Immature natural killer cell (primary cell): ENCODE results near the gene SNRPA1. TPM values are rescaled to one million over a fixed set of nuclear protein-coding genes. Genes with fewer than 3 reads are reported as not detected.

Experiments
- DNase-seq, 3 donors: peaks; one replicate each; pipeline ENCODE4 v3.0.0; 2022; ENCODE audit warnings: mixed read lengths in 1 of 3
- H3K27ac Mint-ChIP-seq, 6 donors: one replicate each; pipeline ENCODE4 v1.8.0; 2020; ENCODE audit warnings: mixed read lengths in 6 of 6, mild to moderate bottlenecking in 5 of 6, inconsistent platforms in 4 of 6, moderate library complexity in 3 of 6
- H3K27me3 Mint-ChIP-seq, 3 donors: one replicate each; pipeline ENCODE4 v1.8.0; 2020 to 2021; ENCODE audit warnings: low read depth in 3 of 3, mild to moderate bottlenecking in 3 of 3, mixed read lengths in 3 of 3, moderate library complexity in 3 of 3, inconsistent platforms in 1 of 3
- H3K36me3 Mint-ChIP-seq, 3 donors: one replicate each; pipeline ENCODE4 v1.8.0; 2020; ENCODE audit warnings: mixed read lengths in 3 of 3, inconsistent platforms in 2 of 3, mild to moderate bottlenecking in 2 of 3
- H3K4me1 Mint-ChIP-seq, 2 donors: one replicate each; pipeline ENCODE4 v1.8.0; 2020; ENCODE audit warnings: inconsistent platforms in 2 of 2, mild to moderate bottlenecking in 2 of 2, mixed read lengths in 2 of 2, moderate library complexity in 1 of 2
- H3K4me3 Mint-ChIP-seq, 5 donors: one replicate each; pipeline ENCODE4 v1.8.0; 2020; ENCODE audit warnings: mild to moderate bottlenecking in 5 of 5, mixed read lengths in 5 of 5, inconsistent platforms in 3 of 5, moderate library complexity in 3 of 5
- H3K9me3 Mint-ChIP-seq, 6 donors: one replicate each; pipeline ENCODE4 v1.8.0; 2020; ENCODE audit warnings: mild to moderate bottlenecking in 6 of 6, mixed read lengths in 6 of 6, inconsistent platforms in 4 of 6, moderate library complexity in 3 of 6
- polyA plus RNA-seq, 3 donors: library from polyadenylated mRNA; unstranded; fragments of 300-500 nt; fragmentation: Illumina TruSeq; gene quantifications; one replicate each; pipeline ENCODE4 v1.2.3, GENCODE V29; 2021

SNRPA1 gene
- polyA plus RNA-seq, 3 donors from 2014 or later, result 38.6 to 65.0 (median 53.4) TPM

GRCh38 chr15:101325263-101326025, 30.4 kb upstream of the SNRPA1 start:
- H3K9me3 Mint-ChIP-seq, result peaks cover 0 to 2% (median 0%) of the 10 kb centered on the region in 6 donors
- peaks cover 0 to 5% (median 4%) of the 10 kb centered on the region in 3 donors for H3K36me3 Mint-ChIP-seq
- H3K4me1 Mint-ChIP-seq, result peaks cover 10 to 13% of the 10 kb centered on the region in 2 donors
- H3K4me3 Mint-ChIP-seq, result no peak overlapping the region
- peaks cover 0 to 4% (median 0%) of the 10 kb centered on the region in 3 donors for H3K27me3 Mint-ChIP-seq
- DNase-seq, result no peak
- H3K27ac Mint-ChIP-seq, result no peak overlapping the region

GRCh38 chr15:101324524-101325177, 29.6 kb upstream of the SNRPA1 start:
- DNase-seq, result no peak
- Mint-ChIP-seq H3K36me3 (peaks cover 0 to 4% (median 0%) of the 10 kb centered on the region in 3 donors), H3K4me3 (no peak overlapping the region), H3K4me1 (peaks cover 16 to 21% of the 10 kb centered on the region in 2 donors), H3K9me3 (peaks cover 0 to 2% (median 0%) of the 10 kb centered on the region in 6 donors), H3K27me3 (peaks cover 0 to 5% (median 0%) of the 10 kb centered on the region in 3 donors), H3K27ac (peak overlapping the region in 2 of 6 donors; percentile 26 to 46)

DNA sequence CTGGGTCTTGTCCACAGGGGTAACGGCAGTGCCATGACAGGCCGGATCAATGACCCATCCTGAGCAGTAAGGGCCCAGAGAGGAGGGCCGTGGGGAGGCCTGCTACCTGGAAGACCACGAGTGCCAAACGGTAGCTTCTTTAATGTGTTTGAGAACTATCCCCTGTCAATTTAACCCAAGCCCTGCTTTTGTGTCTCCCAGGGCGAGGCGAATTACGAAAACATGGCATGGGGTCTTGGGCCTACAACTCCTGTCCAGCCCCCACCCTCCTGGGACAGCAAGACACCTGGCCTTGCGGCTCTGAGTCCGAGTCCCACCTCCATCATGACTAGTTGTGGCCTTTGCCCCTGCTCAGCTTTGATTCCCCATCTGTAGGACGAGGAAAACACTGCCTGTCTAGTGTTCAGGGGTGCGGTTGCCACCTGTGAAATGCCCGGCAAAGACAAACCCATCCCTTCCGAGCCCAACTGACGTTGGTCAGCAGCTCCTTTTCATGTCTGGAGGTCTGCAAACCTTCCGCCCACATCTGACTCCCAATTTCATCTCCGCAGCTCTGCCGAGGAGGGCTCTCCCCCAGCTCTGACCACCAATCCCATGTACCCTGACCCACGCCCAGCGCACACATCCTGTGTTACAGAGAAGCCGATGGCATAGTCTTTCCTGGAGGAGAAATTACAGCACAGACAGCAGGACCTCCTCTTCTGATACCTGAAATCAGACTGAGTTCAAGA, 28.9 kb upstream of the SNRPA1 start:
- H3K4me1 Mint-ChIP-seq, result peaks cover 22 to 28% of the 10 kb centered on the region in 2 donors
- peaks cover 0 to 2% (median 0%) of the 10 kb centered on the region in 6 donors for H3K9me3 Mint-ChIP-seq
- peaks cover 0 to 6% (median 0%) of the 10 kb centered on the region in 3 donors for H3K27me3 Mint-ChIP-seq
- H3K36me3 Mint-ChIP-seq, result peaks cover 0 to 4% (median 0%) of the 10 kb centered on the region in 3 donors
- no peak for DNase-seq
- peak overlapping the region in 3 of 6 donors; percentile 46 to 61 (median 53) for H3K27ac Mint-ChIP-seq
- no peak overlapping the region for H3K4me3 Mint-ChIP-seq

DNA sequence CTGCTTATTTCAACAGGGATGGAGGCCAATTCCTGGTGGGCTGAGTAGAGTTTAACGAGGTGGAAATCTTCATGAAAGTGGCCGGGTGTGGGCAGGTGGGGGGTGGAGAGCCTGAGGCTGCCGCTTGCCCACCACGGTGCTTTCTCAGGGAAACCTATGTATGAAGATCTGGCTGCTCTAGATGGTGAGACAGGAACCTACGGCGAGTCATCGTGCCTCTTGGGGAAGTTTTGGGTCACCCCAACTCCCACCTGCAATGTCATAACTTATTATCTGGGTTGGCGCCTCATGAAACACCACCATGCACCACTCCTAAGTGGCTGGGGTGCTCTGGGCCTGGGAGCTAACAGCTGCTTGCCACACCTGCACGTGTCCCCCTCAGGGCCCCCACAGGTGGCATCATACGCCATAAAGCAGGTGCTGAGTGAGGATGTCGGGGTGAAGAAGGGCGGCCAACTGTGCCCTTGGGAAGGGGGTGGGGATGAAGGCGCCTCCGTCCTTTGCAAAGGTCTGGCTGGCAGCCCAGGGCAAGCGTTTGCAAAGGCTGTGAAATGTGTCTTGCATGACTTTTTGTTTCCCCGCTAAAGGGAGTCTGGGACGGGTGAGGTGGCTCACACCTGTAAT, 27.9 kb upstream of the SNRPA1 start:
- Mint-ChIP-seq H3K27ac (peak overlapping the region in 1 of 6 donors; percentile 58), H3K36me3 (peaks cover 0 to 4% (median 0%) of the 10 kb centered on the region in 3 donors), H3K4me3 (no peak overlapping the region), H3K27me3 (peaks cover 0 to 7% (median 0%) of the 10 kb centered on the region in 3 donors), H3K9me3 (peaks cover 0 to 1% (median 0%) of the 10 kb centered on the region in 6 donors), H3K4me1 (peaks cover 24 to 29% of the 10 kb centered on the region in 2 donors)
- no peak for DNase-seq

DNA sequence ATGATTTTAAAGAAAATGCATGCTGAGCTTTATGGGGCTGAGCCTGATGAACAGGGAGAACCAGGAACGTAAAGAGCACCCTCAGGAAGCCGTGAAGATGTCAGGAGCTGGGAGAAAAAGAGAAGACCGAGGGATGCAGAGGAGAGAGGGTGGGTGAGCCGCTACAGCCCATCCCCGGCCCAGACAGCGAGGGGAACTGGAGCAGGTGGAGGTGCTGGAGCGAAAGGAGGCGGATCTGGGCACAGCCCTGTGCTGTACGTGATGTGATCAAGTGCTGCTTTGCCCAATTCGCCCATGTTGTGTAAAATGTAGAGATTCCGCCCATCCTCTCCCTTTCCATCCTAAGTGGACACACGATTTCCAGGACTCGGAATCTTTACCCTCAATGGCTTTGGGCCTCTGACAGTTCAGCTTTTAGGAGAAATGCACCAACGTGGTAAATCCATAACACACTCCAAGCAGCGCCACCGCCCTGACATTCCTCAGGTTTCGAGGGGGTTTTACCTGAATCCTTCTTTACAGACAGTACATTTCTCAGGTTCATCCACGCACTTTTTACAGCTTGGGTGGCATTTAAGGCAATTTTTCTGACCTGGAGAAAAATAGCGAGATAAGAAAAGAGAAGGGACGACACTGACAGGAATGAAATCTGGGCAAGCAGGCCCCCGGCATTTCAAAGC, 27.1 kb upstream of the SNRPA1 start:
- Mint-ChIP-seq H3K4me3 (no peak overlapping the region), H3K36me3 (peaks cover 0 to 4% (median 0%) of the 10 kb centered on the region in 3 donors), H3K4me1 (peaks cover 24 to 29% of the 10 kb centered on the region in 2 donors), H3K9me3 (no peaks in the 10 kb centered on the region), H3K27ac (peak overlapping the region in 3 of 6 donors; percentile 89 to 98 (median 93)), H3K27me3 (peaks cover 0 to 6% (median 2%) of the 10 kb centered on the region in 3 donors)
- DNase-seq, result no peak

DNA sequence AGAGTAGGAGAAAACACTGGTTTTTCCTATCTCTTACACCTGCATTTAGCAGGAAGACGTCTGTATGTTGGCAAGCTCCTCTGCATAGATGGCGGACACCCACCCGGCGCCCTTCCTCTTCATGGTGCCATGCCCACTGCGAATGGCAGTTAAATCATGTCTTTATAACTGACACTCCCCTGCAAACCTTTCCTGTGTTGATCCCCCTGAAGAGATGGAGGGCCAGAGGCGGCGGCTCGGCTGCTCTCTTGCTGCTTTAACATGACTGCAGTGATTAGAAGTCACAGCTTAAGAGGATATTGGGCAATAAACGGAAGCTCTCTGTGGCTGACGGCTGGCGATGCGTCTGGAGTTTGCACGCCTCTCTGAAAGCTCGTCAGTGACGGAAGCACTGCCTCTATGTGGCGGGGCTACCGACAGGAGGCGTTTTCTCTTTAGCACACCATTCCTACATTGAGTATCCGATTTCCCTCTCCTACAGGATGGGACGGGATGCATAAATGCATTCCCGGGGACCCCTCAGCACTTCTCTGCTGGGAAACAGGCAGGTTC, 25.5 kb upstream of the SNRPA1 start:
- peaks cover 0 to 6% (median 2%) of the 10 kb centered on the region in 3 donors for H3K27me3 Mint-ChIP-seq
- peak overlapping the region; percentile 89 to 98 (median 94) for H3K27ac Mint-ChIP-seq

GRCh38 chr15:101318839-101319238, 23.8 kb upstream of the SNRPA1 start:
- no peak for DNase-seq
- Mint-ChIP-seq H3K9me3 (no peaks in the 10 kb centered on the region), H3K36me3 (no peaks in the 10 kb centered on the region), H3K27me3 (peaks cover 0 to 6% (median 2%) of the 10 kb centered on the region in 3 donors), H3K27ac (peak overlapping the region in 4 of 6 donors; percentile 14 to 89 (median 66)), H3K4me3 (no peak overlapping the region), H3K4me1 (peaks cover 24 to 29% of the 10 kb centered on the region in 2 donors)

More for the DNA sequence above, 25.5 kb upstream of the SNRPA1 start:
- no peaks in the 10 kb centered on the region for H3K36me3 Mint-ChIP-seq
- H3K9me3 Mint-ChIP-seq, result no peaks in the 10 kb centered on the region
- peak; percentile 78 to 82 (median 81) for DNase-seq
- H3K4me3 Mint-ChIP-seq, result peak overlapping the region; percentile 81 to 97 (median 86)
- peaks cover 24 to 29% of the 10 kb centered on the region in 2 donors for H3K4me1 Mint-ChIP-seq

- Mint-ChIP-seq H3K9me3 (no peaks in the 10 kb centered on the region), H3K27ac (peak overlapping the region in 3 of 6 donors; percentile 46 to 89 (median 87)), H3K27me3 (peaks cover 2 to 6% (median 2%) of the 10 kb centered on the region in 3 donors)
Observed at GRCh38 chr15:101318147-101318819, 23.2 kb upstream of the SNRPA1 start.

DNA sequence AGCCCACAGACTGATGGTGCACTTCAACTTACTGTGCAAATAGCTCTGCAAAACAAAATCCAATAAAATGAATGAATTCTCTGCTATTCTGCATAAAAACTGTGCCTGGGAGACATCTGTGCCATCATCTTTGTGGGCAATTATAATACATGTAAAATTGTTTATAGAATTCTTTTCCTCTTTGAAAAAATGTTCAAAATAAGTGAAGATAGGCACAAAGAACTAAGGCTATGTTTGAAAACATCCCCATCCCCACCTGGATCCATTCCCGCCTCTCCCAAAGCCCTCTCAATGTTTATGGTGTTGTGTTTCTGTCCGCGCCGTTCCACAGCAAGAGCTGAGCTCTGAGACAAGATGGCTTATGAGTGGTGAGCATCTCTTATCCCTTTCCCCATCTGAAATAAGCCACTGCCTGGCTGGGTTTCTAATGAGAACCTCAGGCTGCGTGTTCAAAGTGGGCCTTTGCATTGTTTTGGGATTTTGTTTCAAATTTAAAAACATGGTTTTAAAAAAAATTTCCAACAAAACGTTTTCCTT, 22.4 kb upstream of the SNRPA1 start:
- no peak for DNase-seq

More at GRCh38 chr15:101318147-101318819, 23.2 kb upstream of the SNRPA1 start:
- Mint-ChIP-seq H3K36me3 (no peaks in the 10 kb centered on the region), H3K4me3 (no peak overlapping the region), H3K4me1 (peaks cover 24 to 29% of the 10 kb centered on the region in 2 donors)
- DNase-seq, result no peak

DNA sequence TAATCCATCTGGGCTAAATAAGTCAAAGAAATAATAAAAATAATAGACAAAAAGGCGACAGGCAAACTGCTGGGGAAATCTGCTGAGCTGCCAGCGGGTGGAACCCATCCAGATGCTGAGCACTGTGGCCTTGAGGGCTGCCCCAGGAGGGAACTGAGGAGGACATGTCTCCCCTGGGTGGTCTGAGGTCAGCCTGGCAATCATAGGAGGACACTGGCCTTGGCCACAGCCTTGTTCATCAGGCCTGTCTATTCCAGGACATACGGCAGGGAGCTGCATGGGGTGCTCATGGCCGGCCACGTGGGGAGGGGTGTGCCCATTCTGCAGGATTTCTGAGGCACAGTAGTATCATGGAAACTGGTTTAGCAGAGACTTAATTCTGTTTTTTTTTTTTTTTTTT, 21.5 kb upstream of the SNRPA1 start:
- Mint-ChIP-seq H3K4me3 (no peak overlapping the region), H3K9me3 (no peaks in the 10 kb centered on the region), H3K4me1 (peaks cover 24 to 27% of the 10 kb centered on the region in 2 donors), H3K27me3 (peaks cover 3 to 6% (median 3%) of the 10 kb centered on the region in 3 donors), H3K36me3 (peaks cover 0 to 3% (median 0%) of the 10 kb centered on the region in 3 donors), H3K27ac (no peak overlapping the region)
- DNase-seq, result no peak

More for the DNA sequence above, 22.4 kb upstream of the SNRPA1 start:
- peak overlapping the region in 2 of 6 donors; percentile 46 to 58 for H3K27ac Mint-ChIP-seq
- H3K4me3 Mint-ChIP-seq, result no peak overlapping the region
- no peaks in the 10 kb centered on the region for H3K36me3 Mint-ChIP-seq
- no peaks in the 10 kb centered on the region for H3K9me3 Mint-ChIP-seq
- peaks cover 24 to 29% of the 10 kb centered on the region in 2 donors for H3K4me1 Mint-ChIP-seq
- H3K27me3 Mint-ChIP-seq, result peaks cover 2 to 6% (median 3%) of the 10 kb centered on the region in 3 donors

GRCh38 chr15:101315736-101316135, 20.7 kb upstream of the SNRPA1 start:
- Mint-ChIP-seq H3K27me3 (peaks cover 3 to 6% (median 3%) of the 10 kb centered on the region in 3 donors), H3K27ac (no peak overlapping the region), H3K4me3 (no peak overlapping the region), H3K36me3 (peaks cover 0 to 3% (median 0%) of the 10 kb centered on the region in 3 donors), H3K9me3 (no peaks in the 10 kb centered on the region), H3K4me1 (peaks cover 18 to 19% of the 10 kb centered on the region in 2 donors)
- no peak for DNase-seq
